AG04450 (cell line): Measurements from ENCODE around the gene RFLNA. TPM values are rescaled to one million over a fixed set of nuclear protein-coding genes. Genes with fewer than 3 reads are reported as not detected.
"Not testable (repeated sequence)": the region's sequence is repeated elsewhere in the genome, so short reads cannot be mapped to it uniquely, and the experiment has no call there.

Source experiments
- CTCF ChIA-PET: fragments of 300-600, 350-600 bp; formaldehyde crosslinking; extraction: SDS; loops from one replicate; lab custom pipeline; 2022; ENCODE audit warnings: antibody characterized with exemption, inconsistent platforms; lab: Charles Lee
- POLR2A ChIA-PET: fragments of 350-600 bp; formaldehyde crosslinking; extraction: SDS; loops from one replicate; lab custom pipeline; 2021; ENCODE audit warnings: antibody characterized with exemption, inconsistent platforms; lab: Yijun Ruan, JAX
- DNase-seq: peaks from one replicate; pipeline ENCODE4 v3.0.0-alpha.2; 2011; ENCODE audit warnings: low read depth, low spot score
- H3K27ac ChIP-seq: one replicate; pipeline ENCODE4 v1.5.1; 2012; ENCODE audit warnings: low read depth, low read length, control low read depth
- H3K27me3 ChIP-seq: one replicate; pipeline ENCODE4 v1.6.0; 2012; ENCODE audit warnings: low read length; ENCODE audit not compliant: control insufficient read depth, insufficient read depth
- H3K4me3 ChIP-seq: 2 replicates; pipeline ENCODE4 v1.5.1; 2011; ENCODE audit warnings: mild to moderate bottlenecking, low read depth, low read length, control low read depth
- H3K9me3 ChIP-seq: 2 replicates; pipeline ENCODE4 v1.5.1; 2012; ENCODE audit warnings: low read length; ENCODE audit not compliant: control insufficient read depth, insufficient read depth
- polyA plus RNA-seq: library from polyadenylated mRNA; depleted of rRNA; stranded (reverse); fragments of >200 nt; gene quantifications from 2 replicates; pipeline ENCODE4 v1.2.3, GENCODE V29; 2011
- TF ChIP-seq, protein P1 (sequence below): IDR thresholded peaks from 2 replicates; pipeline ENCODE4 v1.5.1; 2011; ENCODE audit warnings: low read depth, low read length, control low read depth, inconsistent platforms

RFLNA gene
- polyA plus RNA-seq, 1 experiment = not detected

GRCh38 chr12:124322271-124322998, 27.5 kb downstream of the RFLNA start:
- DNase-seq = no peak
- H3K27ac ChIP-seq = no peak overlapping the region
- ChIA-PET CTCF (interaction anchor here (1.4 to 2.4 kb wide), 4 partner anchors 269 to 294 kb away, joined by 3 to 24 read pairs (median 8); no protein-coding TSS in a partner anchor), POLR2A (interaction anchor here (0.6 kb wide), 1 partner anchor 15 kb away, joined by 3 read pairs; no protein-coding TSS in a partner anchor)
- H3K27me3 ChIP-seq = peaks cover 6% of the 10 kb centered on the region
- no peak overlapping the region for H3K4me3 ChIP-seq
- H3K9me3 ChIP-seq = peaks cover 37% of the 10 kb centered on the region
- TF ChIP-seq, protein P1, sequence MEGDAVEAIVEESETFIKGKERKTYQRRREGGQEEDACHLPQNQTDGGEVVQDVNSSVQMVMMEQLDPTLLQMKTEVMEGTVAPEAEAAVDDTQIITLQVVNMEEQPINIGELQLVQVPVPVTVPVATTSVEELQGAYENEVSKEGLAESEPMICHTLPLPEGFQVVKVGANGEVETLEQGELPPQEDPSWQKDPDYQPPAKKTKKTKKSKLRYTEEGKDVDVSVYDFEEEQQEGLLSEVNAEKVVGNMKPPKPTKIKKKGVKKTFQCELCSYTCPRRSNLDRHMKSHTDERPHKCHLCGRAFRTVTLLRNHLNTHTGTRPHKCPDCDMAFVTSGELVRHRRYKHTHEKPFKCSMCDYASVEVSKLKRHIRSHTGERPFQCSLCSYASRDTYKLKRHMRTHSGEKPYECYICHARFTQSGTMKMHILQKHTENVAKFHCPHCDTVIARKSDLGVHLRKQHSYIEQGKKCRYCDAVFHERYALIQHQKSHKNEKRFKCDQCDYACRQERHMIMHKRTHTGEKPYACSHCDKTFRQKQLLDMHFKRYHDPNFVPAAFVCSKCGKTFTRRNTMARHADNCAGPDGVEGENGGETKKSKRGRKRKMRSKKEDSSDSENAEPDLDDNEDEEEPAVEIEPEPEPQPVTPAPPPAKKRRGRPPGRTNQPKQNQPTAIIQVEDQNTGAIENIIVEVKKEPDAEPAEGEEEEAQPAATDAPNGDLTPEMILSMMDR = no peak

DNA sequence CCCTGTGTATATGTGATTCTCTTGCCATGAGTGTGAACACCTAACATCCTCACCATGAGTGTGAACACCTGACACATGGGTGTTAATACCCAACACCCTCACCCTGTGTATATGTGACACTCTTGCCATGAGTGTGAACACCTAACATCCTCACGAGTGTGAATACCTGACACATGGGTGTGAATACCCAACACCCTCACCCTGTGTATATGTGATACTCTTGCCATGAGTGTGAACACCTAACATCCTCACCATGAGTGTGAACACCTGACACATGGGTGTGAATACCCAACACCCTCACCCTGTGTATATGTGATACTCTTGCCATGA, 28.1 kb downstream of the RFLNA start:
- DNase-seq, POLR2A ChIA-PET, H3K27ac ChIP-seq, H3K4me3 ChIP-seq, H3K27me3 ChIP-seq: not testable (repeated sequence)
- H3K9me3 ChIP-seq = peaks cover 37% of the 10 kb centered on the region
- CTCF ChIA-PET = interaction anchor here (1.4 kb wide), 1 partner anchor 290 kb away, joined by 4 read pairs; no protein-coding TSS in a partner anchor

DNA sequence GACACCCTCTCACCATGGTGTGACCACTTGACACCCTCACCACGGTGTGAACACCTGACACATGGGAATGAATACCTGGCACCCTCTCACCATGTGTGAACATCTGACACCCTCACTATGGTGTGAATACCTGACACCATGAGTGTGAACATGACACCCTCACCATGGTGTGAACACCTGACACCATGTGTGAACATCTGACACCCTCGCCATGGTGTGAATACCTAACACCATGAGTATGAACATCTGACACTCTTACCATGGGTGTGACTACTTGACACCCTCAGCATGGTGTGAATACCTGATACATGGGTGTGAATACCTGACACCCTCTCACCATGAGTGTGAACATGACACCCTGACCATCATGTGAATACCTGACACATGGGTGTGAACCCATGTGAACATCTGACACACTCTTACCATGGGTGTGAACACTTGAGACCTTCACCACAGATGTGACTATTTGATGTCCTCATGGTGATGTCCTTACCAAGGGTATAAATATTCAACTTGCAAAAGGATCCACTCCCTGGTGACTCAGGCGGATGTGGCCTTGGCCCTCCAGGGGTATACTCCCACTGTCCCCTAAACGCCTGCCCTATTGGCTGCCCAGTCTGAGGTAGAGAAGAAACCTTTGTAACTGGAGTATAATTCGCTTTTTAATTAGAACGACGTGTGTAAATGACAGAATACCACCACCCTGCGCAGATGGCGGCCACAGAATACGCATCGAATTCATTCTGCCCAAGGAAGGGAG, 29.1 kb downstream of the RFLNA start:
- Histone ChIP-seq H3K4me3 (no peak overlapping the region), H3K27ac (no peak overlapping the region), H3K9me3 (peaks cover 37% of the 10 kb centered on the region), H3K27me3 (peaks cover under 1% of the 10 kb centered on the region)
- TF ChIP-seq, protein P1 = no peak
- no peak for DNase-seq
- ChIA-PET CTCF (interaction anchor here (0.7 kb wide), 1 partner anchor 45 kb away, joined by 4 read pairs; no protein-coding TSS in a partner anchor), POLR2A (no interaction called here)

DNA sequence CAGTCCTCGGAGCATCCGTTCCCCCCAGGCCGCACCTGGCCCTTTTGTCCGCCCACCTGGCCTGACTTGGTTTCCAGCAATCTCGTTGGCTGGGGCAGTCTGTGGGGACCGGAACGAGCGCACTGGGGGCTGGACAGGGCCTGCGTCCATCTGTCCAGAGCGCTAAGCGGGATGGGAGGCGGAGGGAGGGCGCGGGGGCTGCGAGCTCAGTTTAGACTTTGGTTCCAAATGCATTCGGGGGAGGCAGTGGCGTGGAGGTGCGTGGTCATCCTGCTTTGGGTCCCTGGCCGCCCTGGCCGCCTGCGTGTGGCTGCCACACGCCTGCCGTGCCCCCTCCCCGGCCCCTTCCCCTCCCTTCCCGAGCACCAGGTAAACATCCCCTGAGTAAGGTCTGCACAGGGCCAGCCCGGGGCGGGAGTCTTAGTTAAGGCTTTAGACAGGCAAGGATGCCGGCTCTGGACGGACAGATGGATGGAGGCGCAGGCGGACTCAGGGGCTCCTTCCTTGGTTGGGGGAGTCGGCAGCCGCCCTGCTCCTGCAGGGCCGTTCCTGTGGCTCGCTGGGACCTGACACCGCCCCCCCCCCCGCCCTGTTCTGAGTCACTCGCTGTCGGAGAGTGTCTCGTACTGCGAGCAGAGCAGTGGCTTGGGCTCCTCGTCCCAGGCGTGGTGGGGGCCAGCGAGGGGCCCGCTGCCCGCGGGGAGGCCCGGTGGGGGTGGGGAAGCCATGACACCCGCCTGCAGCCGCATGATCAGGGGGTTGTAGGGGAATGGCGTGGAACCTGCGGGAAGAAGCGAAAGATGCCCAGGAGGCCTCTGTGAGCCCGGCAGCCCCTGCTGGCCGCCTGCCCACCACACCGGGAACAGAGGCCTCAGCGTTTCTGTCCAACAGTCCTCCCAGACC, 30.2 kb downstream of the RFLNA start:
- Histone ChIP-seq H3K27me3 (no peaks in the 10 kb centered on the region), H3K4me3 (no peak overlapping the region), H3K9me3 (peaks cover 37% of the 10 kb centered on the region), H3K27ac (no peak overlapping the region)
- TF ChIP-seq, protein P1 = no peak
- no peak for DNase-seq
- CTCF ChIA-PET = interaction anchor here (0.7 kb wide), 1 partner anchor 44 kb away, joined by 4 read pairs; no protein-coding TSS in a partner anchor
- POLR2A ChIA-PET = interaction anchor here (0.6 kb wide), 1 partner anchor 22 kb away, joined by 3 read pairs; no protein-coding TSS in a partner anchor

GRCh38 chr12:124326104-124326503, 31.2 kb downstream of the RFLNA start:
- Histone ChIP-seq H3K9me3 (peaks cover 37% of the 10 kb centered on the region), H3K27me3 (no peaks in the 10 kb centered on the region), H3K27ac (no peak overlapping the region), H3K4me3 (no peak overlapping the region)
- ChIA-PET CTCF (interaction anchor here (0.9 kb wide), 1 partner anchor 273 kb away, joined by 4 read pairs; no protein-coding TSS in a partner anchor), POLR2A (no interaction called here)
- no peak for DNase-seq
- TF ChIP-seq, protein P1 = no peak
